ENCODE measurements around the gene CMPK1.

DNA sequence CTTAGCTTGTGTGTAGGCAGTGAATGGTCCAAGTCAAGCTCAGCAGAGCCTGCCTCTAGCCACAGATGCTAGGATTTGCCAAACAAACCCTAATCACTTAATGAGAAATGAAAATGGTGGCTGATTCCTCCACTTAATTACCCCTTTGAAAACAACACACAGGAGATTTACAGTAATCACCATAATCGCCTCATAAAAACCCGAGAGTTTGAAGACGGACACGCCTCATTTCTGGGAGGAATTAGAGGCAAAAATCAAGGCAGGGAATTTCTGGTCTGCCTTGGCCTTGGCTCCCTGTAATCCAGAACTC, 66.2 kb downstream of the CMPK1 start:
- no peak for TF ChIP-seq POLR2A (IDR thresholded peaks at IDR 0.05)
- TF ChIP-seq, protein P1, sequence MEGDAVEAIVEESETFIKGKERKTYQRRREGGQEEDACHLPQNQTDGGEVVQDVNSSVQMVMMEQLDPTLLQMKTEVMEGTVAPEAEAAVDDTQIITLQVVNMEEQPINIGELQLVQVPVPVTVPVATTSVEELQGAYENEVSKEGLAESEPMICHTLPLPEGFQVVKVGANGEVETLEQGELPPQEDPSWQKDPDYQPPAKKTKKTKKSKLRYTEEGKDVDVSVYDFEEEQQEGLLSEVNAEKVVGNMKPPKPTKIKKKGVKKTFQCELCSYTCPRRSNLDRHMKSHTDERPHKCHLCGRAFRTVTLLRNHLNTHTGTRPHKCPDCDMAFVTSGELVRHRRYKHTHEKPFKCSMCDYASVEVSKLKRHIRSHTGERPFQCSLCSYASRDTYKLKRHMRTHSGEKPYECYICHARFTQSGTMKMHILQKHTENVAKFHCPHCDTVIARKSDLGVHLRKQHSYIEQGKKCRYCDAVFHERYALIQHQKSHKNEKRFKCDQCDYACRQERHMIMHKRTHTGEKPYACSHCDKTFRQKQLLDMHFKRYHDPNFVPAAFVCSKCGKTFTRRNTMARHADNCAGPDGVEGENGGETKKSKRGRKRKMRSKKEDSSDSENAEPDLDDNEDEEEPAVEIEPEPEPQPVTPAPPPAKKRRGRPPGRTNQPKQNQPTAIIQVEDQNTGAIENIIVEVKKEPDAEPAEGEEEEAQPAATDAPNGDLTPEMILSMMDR (IDR thresholded peaks at IDR 0.05) = no peak
- no peak for TF ChIP-seq EP300 (IDR thresholded peaks at IDR 0.05)
